Testis (tissue), 2 donors: ENCODE results near the gene MRPS12.

Experiments
- POLR2A ChIP-seq: fragments of 450-650 bp; IDR thresholded peaks from one replicate; pipeline ENCODE4 v1.6.1; 2017; ENCODE audit warnings: antibody characterized with exemption, mild to moderate bottlenecking, moderate library complexity
- TF ChIP-seq, protein P1 (sequence below), 3 experiments: fragments of 450-650 bp in 2 of 3; fragments of 200-600 bp in 1 of 3; sonication (generic) in 1 of 3; IDR thresholded peaks; one replicate each; pipeline ENCODE4 v1.5.1; 2016 to 2019; ENCODE audit warnings: antibody characterized with exemption in 3 of 3, mild to moderate bottlenecking in 2 of 3, moderate library complexity in 1 of 3

DNA sequence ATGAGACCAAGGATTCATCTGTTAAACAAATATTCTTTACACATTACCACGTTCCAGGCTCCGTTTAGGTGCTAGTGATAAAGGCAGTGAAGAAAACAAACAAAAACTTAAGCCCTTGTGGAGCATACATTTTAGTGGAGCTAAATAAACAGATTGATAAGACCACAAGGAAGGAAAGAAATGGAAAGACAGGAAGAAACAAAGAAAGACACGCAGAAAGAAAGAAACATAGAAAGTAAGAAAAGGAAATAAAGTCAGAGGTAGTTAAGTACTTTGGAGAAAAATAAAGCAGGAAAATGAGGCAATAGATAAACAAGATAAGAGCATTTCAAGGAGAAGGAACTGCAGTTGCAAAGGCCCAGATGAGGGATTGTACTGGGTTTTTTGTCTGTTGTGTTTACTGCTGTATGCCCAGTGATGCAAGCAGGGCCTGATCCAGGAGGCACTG, 30.0 kb upstream of the MRPS12 start:
- TF ChIP-seq, protein P1, sequence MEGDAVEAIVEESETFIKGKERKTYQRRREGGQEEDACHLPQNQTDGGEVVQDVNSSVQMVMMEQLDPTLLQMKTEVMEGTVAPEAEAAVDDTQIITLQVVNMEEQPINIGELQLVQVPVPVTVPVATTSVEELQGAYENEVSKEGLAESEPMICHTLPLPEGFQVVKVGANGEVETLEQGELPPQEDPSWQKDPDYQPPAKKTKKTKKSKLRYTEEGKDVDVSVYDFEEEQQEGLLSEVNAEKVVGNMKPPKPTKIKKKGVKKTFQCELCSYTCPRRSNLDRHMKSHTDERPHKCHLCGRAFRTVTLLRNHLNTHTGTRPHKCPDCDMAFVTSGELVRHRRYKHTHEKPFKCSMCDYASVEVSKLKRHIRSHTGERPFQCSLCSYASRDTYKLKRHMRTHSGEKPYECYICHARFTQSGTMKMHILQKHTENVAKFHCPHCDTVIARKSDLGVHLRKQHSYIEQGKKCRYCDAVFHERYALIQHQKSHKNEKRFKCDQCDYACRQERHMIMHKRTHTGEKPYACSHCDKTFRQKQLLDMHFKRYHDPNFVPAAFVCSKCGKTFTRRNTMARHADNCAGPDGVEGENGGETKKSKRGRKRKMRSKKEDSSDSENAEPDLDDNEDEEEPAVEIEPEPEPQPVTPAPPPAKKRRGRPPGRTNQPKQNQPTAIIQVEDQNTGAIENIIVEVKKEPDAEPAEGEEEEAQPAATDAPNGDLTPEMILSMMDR (IDR thresholded peaks at IDR 0.05): no peak
- no peak for TF ChIP-seq POLR2A
